ENCODE measurements around the gene ST3GAL2.
A peak's percentile ranks its signal among the peaks of the same experiment; 100 is the strongest.
"Not testable (repeated sequence)": the region's sequence is repeated elsewhere in the genome, so short reads cannot be mapped to it uniquely, and the experiment has no call there.

The ST3GAL2 gene

GRCh38 chr16:70342016-70342415, 96.9 kb downstream of the ST3GAL2 start:
- FAIRE-seq = no peak
- DNase-seq (ENCODE audit: low spot score) = no peak

GRCh38 chr16:70341600-70341999, 97.3 kb downstream of the ST3GAL2 start:
- DNase-seq (ENCODE audit: low spot score) = no peak
- no peak for FAIRE-seq

GRCh38 chr16:70337814-70338213, 101.1 kb downstream of the ST3GAL2 start:
- FAIRE-seq (no peak), DNase-seq (ENCODE audit: low spot score) (no peak)

GRCh38 chr16:70332728-70333127, 106.2 kb downstream of the ST3GAL2 start:
- not testable (repeated sequence) for DNase-seq (ENCODE audit: low spot score)
- peak; percentile 48 for FAIRE-seq

- DNase-seq (ENCODE audit: low spot score) = no peak
- FAIRE-seq = no peak
Observed at GRCh38 chr16:70331588-70332358, 107.1 kb downstream of the ST3GAL2 start.

GRCh38 chr16:70331091-70331490, 107.8 kb downstream of the ST3GAL2 start:
- DNase-seq (ENCODE audit: low spot score) (no peak), FAIRE-seq (no peak)

All from urothelium cell line (cell line).